ENCODE data around the gene OGFR.

DNA sequence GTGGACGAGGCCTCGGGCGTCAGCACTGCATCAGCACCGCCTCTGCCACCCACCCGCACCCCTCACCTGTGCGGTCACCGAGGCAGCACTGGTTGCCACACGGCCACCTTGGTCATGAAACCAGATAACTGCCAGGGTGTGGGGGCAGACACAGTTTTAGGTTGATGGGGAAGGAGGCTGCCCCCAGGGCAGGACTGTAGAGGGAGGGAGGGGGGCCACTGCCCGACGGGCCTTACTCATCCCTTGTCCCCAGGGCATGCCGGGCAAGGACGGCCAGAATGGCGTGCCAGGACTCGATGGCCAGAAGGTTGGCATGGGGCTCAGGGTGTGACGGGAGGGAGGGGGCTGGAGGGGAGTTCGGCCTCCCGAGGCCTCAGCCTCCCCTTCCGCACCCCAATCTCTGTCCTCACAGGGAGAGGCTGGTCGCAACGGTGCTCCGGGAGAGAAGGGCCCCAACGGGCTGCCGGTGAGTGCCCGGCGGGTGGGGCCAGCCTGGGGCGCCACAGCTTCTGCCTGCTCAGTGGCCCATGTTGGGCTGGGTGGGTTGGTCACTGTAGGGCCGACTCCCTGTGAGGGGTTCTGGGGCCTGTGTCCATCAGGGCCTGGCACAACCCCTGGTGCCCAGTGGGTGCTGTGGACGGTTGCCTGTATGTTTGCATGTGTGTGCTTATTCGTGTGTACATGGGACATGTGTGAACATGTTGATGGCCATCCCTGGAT is 24.0 kb downstream of the OGFR start:
- TF ChIP-seq POLR2A (IDR thresholded peaks at IDR 0.05) (no peak), CTCF (IDR thresholded peaks at IDR 0.05) (no peak)
